Measurements from ENCODE around the gene GATAD2B. TPM values are rescaled to one million over a fixed set of nuclear protein-coding genes. Genes with fewer than 3 reads are reported as not detected.

GATAD2B gene
- total and polyA plus RNA-seq, 8 donors: 2.7 to 26.3 (median 16.0) TPM

DNA sequence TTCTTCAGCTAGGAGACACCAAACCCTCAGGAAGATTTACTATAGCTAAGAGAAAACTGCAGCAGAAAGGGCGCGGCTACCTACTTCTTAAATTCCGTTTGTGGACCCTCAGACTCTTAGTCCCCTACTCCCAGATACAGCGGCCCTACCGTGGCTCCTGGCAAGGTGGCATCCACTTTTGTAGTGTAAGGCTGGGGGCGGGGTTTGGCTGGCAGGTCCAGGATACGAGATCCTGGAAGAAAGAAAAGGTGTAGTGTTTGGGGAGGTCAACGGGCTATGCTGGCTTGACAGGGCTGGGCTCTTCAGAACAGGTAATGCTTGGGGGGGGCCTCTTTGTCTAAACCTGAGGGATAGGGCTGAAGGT is 45.2 kb upstream of the GATAD2B start:
- intact Hi-C loops (cut with DNase I; ENCODE audit: low total_unique reads): no loop called here
- H3K27ac ChIP-seq: peak overlapping the region; percentile 86 to 97 (median 91)
- peaks cover 22 to 51% (median 44%) of the 10 kb centered on the region in 4 donors for H3K4me1 ChIP-seq
- H3K27me3 ChIP-seq: no peaks in the 10 kb centered on the region
- H3K36me3 ChIP-seq: peaks cover 0 to 7% (median 5%) of the 10 kb centered on the region in 4 donors
- H3K9me3 ChIP-seq: no peaks in the 10 kb centered on the region
- WGBS, 5 donors: 1 to 2% (median 2%) methylated on average over 8 of the region's 8 CpGs
- peak; percentile 74 to 87 for DNase-seq
- TF ChIP-seq POLR2AphosphoS5 (IDR thresholded peaks at IDR 0.05): peak in 1 of 3 donors; percentile 27
- TF ChIP-seq EP300 (IDR thresholded peaks at IDR 0.05): no peak
- H3K4me3 ChIP-seq: peak overlapping the region; percentile 48 to 57 (median 54)

DNA sequence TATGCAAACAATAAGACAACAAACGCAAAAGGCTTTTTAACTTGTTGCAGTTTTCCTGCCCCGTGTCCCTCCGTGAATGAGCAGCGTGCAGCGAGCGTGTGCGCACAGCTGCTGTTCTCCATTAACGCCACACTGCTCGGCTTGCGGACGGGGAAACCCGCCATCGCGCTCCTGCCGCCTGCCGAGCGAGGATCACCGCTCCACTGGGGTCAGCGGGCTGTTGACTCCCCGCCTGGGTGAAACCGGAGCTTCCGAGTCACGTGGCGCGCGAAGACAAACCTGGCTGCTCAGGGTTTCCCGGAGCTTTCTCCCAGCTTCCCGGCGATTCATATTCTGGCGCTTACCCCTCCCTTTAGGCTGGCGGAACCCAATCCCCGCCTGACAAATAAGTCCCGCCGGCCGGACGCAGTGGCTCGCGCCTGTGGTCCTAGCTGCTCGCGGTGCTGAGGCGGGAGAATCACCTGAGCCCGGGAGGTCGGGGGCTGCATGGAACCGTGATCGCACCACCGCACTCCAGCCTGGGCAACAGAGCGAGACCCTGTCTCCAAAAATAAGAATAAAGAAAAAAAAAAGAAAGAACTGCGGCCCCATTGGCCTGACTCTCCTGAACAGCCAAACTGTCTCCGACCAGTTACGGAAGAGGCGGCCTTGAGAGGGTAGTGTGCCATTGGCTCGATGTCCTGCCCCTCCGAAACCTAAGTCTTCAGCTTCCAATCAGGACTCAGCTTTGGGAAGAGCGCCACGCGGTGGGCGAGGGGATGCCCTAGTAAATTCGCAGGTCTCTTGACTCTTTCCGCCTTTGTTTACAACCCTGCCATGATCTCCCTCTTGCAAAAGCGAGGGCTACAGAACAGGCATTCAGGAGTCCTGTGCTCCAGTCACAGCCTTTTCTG is 44.6 kb upstream of the GATAD2B start, which contains the start of gene CREB3L4:
CREB3L4 (plus strand) TSS at position 796 of the 893 bp plus-strand sequence. CDS start 624 bp downstream, outside the sequence.
- Histone ChIP-seq H3K36me3 (peaks cover 0 to 3% (median under 1%) of the 10 kb centered on the region in 4 donors), H3K4me1 (peaks cover 25 to 57% (median 49%) of the 10 kb centered on the region in 4 donors), H3K9me3 (no peaks in the 10 kb centered on the region), H3K27me3 (no peaks in the 10 kb centered on the region), H3K4me3 (peak within 1 kb of the TSS; percentile 48 to 57 (median 54)), H3K27ac (peak within 1 kb of the TSS; percentile 86 to 97 (median 91))
- TF ChIP-seq POLR2A (IDR thresholded peaks at IDR 0.05) (peak in 2 of 4 donors; percentile 54 to 56), POLR2AphosphoS5 (IDR thresholded peaks at IDR 0.05) (peak; percentile 86 to 98 (median 96)), EP300 (IDR thresholded peaks at IDR 0.05) (no peak)
- TF ChIP-seq, protein P1, sequence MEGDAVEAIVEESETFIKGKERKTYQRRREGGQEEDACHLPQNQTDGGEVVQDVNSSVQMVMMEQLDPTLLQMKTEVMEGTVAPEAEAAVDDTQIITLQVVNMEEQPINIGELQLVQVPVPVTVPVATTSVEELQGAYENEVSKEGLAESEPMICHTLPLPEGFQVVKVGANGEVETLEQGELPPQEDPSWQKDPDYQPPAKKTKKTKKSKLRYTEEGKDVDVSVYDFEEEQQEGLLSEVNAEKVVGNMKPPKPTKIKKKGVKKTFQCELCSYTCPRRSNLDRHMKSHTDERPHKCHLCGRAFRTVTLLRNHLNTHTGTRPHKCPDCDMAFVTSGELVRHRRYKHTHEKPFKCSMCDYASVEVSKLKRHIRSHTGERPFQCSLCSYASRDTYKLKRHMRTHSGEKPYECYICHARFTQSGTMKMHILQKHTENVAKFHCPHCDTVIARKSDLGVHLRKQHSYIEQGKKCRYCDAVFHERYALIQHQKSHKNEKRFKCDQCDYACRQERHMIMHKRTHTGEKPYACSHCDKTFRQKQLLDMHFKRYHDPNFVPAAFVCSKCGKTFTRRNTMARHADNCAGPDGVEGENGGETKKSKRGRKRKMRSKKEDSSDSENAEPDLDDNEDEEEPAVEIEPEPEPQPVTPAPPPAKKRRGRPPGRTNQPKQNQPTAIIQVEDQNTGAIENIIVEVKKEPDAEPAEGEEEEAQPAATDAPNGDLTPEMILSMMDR (IDR thresholded peaks at IDR 0.05): peak in 4 of 7 experiments; percentile 14 to 45 (median 23)
- WGBS, 5 donors: 0 to 1% (median 0%) methylated on average over 46 to 60 of the region's 60 CpGs
- DNase-seq: peak; percentile 93 to 99
- intact Hi-C loops (cut with DNase I; ENCODE audit: low total_unique reads): no loop called here

GRCh38 chr1:153963850-153964331 is 41.1 kb upstream of the GATAD2B start:
- H3K27me3 ChIP-seq: no peaks in the 10 kb centered on the region
- DNase-seq: peak; percentile 65 to 88
- 0 to 2% (median 1%) methylated on average over 21 to 22 of the region's 22 CpGs for WGBS, 5 donors
- peak overlapping the region; percentile 94 to 98 (median 97) for H3K27ac ChIP-seq
- peaks cover 44 to 84% (median 72%) of the 10 kb centered on the region in 4 donors for H3K4me1 ChIP-seq
- no peaks in the 10 kb centered on the region for H3K9me3 ChIP-seq
- H3K36me3 ChIP-seq: peaks cover 13 to 26% (median 18%) of the 10 kb centered on the region in 4 donors
- TF ChIP-seq POLR2AphosphoS5 (IDR thresholded peaks at IDR 0.05) (peak in 1 of 3 donors; percentile 11), POLR2A (IDR thresholded peaks at IDR 0.05) (no peak)
- peak overlapping the region; percentile 61 to 84 (median 72) for H3K4me3 ChIP-seq
- intact Hi-C loops (cut with DNase I; ENCODE audit: low total_unique reads): no loop called here

DNA sequence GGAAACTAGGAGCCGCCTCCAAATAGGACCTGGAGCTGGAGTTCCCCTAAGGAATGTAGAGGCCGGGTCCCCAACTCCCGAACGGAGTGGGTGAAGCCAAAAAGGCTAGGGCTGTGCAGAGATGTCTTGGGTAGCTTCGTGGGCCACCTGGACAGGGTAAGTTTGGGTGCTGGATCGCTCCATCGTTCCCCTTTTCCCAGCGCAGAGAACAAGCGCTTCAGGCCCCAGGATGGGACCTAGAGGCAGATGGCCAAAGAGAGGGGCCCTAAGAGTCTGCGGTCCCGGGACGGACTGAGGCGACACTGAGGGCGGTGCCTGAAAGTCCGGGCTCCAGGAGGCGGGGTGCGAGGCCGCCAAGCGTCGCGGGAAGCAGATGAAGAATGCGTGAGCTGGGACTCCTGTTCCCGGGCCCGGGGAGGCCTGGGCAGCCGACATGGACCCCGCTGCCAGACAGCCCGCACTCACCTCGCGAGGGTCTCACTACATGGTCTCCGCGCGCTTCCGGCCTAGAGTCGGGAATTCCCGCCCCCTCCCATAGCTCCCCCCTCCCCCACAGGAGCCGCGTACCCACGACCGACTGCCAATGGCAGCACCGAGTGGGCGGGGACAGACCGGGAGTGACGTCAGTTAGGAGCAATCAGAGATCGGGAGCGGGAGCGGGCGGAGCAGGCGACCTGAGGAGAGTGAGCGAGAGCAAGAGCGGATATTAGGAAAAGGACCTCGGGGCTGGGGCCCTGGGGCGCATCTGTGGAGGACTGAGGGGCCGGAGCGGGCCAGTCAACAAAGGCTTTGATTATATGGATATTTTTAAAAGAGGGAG is 40.5 kb upstream of the GATAD2B start, which contains the start of gene SLC39A1:
SLC39A1 (minus strand) TSS at position 508 of the 820 bp plus-strand sequence. CDS start 822 bp downstream, outside the sequence.
- peaks cover 44 to 81% (median 69%) of the 10 kb centered on the region in 4 donors for H3K4me1 ChIP-seq
- intact Hi-C loops (cut with DNase I; ENCODE audit: low total_unique reads): no loop called here
- WGBS, 5 donors: 0 to 1% (median 0%) methylated on average over 30 to 54 of the region's 54 CpGs

More for the DNA sequence above, 40.5 kb upstream of the GATAD2B start, which contains the start of gene SLC39A1:
- Histone ChIP-seq H3K27ac (peak within 1 kb of the TSS; percentile 94 to 98 (median 97)), H3K9me3 (no peaks in the 10 kb centered on the region), H3K36me3 (peaks cover 13 to 26% (median 18%) of the 10 kb centered on the region in 4 donors), H3K4me3 (peak within 1 kb of the TSS; percentile 61 to 84 (median 72)), H3K27me3 (no peaks in the 10 kb centered on the region)
- peak in 1 of 4 donors; percentile 20 for TF ChIP-seq POLR2A (IDR thresholded peaks at IDR 0.05)
- TF ChIP-seq, protein P1 (IDR thresholded peaks at IDR 0.05): no peak
- TF ChIP-seq POLR2AphosphoS5 (IDR thresholded peaks at IDR 0.05): peak; percentile 63 to 77 (median 75)
- TF ChIP-seq EP300 (IDR thresholded peaks at IDR 0.05): no peak
- DNase-seq: peak; percentile 99

Data from stomach (tissue), 9 donors.